DND-41 (cell line): ENCODE measurements around the gene ACCS.

Experiments
- ATAC-seq: fragments of 200-7000 bp; cut with Tn5 transposase; 3 replicates; pipeline ENCODE4 v1.9.1; 2021; ENCODE audit warnings: low read depth; ENCODE audit not compliant: insufficient read depth
- DNase-seq: peaks from one replicate; pipeline ENCODE4 v3.0.0-alpha.2; 2020
- H2AFZ ChIP-seq: 2 replicates; pipeline ENCODE4 v1.6.0; 2012; ENCODE audit warnings: low read depth, low read length
- H3K27ac ChIP-seq: 2 replicates; pipeline ENCODE4 v1.5.1; 2012; ENCODE audit warnings: low read length, inconsistent platforms
- H3K27me3 ChIP-seq: fragments of 200-600 bp; sonication (generic); 2 replicates; pipeline ENCODE4 v1.6.0; 2012; ENCODE audit warnings: low read length, mild to moderate bottlenecking, inconsistent platforms; ENCODE audit not compliant: insufficient read depth, poor library complexity
- H3K36me3 ChIP-seq: 2 replicates; pipeline ENCODE4 v1.5.1; 2012; ENCODE audit warnings: low read length, inconsistent platforms; ENCODE audit not compliant: insufficient read depth
- H3K4me1 ChIP-seq: 2 replicates; pipeline ENCODE4 v1.5.1; 2012; ENCODE audit warnings: mild to moderate bottlenecking, low read length; ENCODE audit not compliant: insufficient read depth
- H3K4me2 ChIP-seq: 2 replicates; pipeline ENCODE4 v1.6.0; 2012; ENCODE audit warnings: mild to moderate bottlenecking, moderate library complexity, low read length, inconsistent platforms; ENCODE audit not compliant: insufficient read depth
- H3K4me3 ChIP-seq, 2 experiments: fragments of 200-600 bp in 1 of 2; shearing (Covaris generic) in 1 of 2; 2 replicates each; pipeline ENCODE4 v1.5.1; 2012 to 2016; ENCODE audit warnings: inconsistent platforms in 2 of 2, low read length in 2 of 2, mild to moderate bottlenecking in 2 of 2, low read depth in 1 of 2, moderate library complexity in 1 of 2
- H3K79me2 ChIP-seq: 2 replicates; pipeline ENCODE4 v1.6.0; 2012; ENCODE audit warnings: low read length, inconsistent platforms; ENCODE audit not compliant: insufficient read depth
- H3K9ac ChIP-seq: 2 replicates; pipeline ENCODE4 v1.6.0; 2012; ENCODE audit warnings: low read depth, mild to moderate bottlenecking, inconsistent platforms, low read length, moderate library complexity
- H3K9me3 ChIP-seq: 2 replicates; pipeline ENCODE4 v1.5.1; 2012; ENCODE audit warnings: low read length, moderate library complexity, mild to moderate bottlenecking, inconsistent platforms; ENCODE audit not compliant: insufficient read depth, severe bottlenecking
- H4K20me1 ChIP-seq: 2 replicates; pipeline ENCODE4 v1.6.0; 2012; ENCODE audit warnings: low read length; ENCODE audit not compliant: insufficient read depth
- CTCF ChIP-seq: IDR thresholded peaks from 2 replicates; pipeline ENCODE4 v1.5.1; 2012; ENCODE audit warnings: borderline replicate concordance, low read length, moderate library complexity, mild to moderate bottlenecking; ENCODE audit not compliant: poor library complexity, severe bottlenecking; ENCODE audit errors: extremely low read depth
- EZH2 ChIP-seq: IDR thresholded peaks from 3 replicates; pipeline ENCODE4 v1.6.1; 2012; ENCODE audit warnings: borderline replicate concordance, low read depth, mild to moderate bottlenecking, moderate library complexity, low read length, inconsistent platforms; ENCODE audit not compliant: severe bottlenecking

Gene ACCS

DNA sequence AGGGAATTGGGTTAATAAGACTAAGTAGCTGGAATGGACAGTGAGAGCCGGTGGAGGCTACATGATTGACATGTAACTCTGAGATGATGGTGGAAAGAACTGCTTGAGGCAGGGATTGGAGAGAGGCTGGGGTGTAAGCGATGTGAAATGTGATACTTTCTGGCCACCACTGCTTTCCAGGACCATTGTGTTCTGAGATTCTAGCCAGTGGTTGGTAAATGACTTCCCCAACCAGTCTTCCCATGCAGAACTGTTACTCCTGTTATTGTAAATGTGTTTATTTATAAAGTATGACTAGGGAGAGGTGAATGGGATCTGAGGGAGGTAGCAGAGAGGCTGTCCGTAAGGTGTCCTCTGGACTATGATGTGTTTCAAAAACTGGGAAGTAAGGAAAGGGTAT, 47.5 kb downstream of the ACCS start:
- H3K79me2 ChIP-seq = no peaks in the 10 kb centered on the region
- H3K27ac ChIP-seq = no peak overlapping the region
- no peak overlapping the region for H3K4me3 ChIP-seq
- ATAC-seq (no peak), DNase-seq (no peak)
- peaks cover 53% of the 10 kb centered on the region for H3K36me3 ChIP-seq
- no peak overlapping the region for H2AFZ ChIP-seq
- H3K4me1 ChIP-seq = no peaks in the 10 kb centered on the region
- no peak for TF ChIP-seq CTCF
- TF ChIP-seq EZH2 = no peak
- no peak overlapping the region for H3K4me2 ChIP-seq
- no peak overlapping the region for H3K9ac ChIP-seq
- no peaks in the 10 kb centered on the region for H3K27me3 ChIP-seq
- H4K20me1 ChIP-seq = no peaks in the 10 kb centered on the region
- no peaks in the 10 kb centered on the region for H3K9me3 ChIP-seq

DNA sequence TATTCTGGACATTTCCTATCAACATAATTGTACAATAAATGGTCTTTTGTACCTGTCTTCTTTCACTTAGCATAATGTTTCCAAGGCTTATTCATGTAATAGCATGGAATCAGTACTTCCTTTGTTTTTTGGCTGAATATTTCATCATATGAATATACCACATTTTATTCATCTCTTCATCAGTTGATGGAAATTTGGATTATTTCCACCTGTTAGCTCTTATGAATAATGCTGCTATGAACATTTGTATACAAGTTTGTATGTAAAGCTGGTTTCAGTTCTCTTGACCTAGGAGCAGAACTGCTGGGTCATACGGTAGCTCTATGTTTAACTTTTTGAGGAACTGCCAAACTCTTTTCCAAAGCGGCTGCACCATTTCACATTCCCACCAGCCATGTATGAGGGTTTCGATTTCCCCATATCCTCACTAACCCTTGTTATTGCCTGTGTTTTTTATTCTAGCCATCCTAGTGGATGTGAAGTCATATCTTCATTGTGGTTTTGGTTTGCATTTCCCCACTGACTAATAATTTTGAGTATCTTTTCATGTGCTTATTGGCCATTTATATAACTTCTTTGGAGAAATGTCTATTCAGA, 50.3 kb downstream of the ACCS start:
- TF ChIP-seq CTCF = no peak
- no peak for TF ChIP-seq EZH2
- Histone ChIP-seq H3K27ac (no peak overlapping the region), H4K20me1 (no peaks in the 10 kb centered on the region), H3K4me3 (no peak overlapping the region), H3K79me2 (no peaks in the 10 kb centered on the region), H3K9ac (no peak overlapping the region), H3K4me1 (no peaks in the 10 kb centered on the region), H3K4me2 (no peak overlapping the region), H3K9me3 (no peaks in the 10 kb centered on the region), H3K27me3 (no peaks in the 10 kb centered on the region), H3K36me3 (peaks cover 47% of the 10 kb centered on the region), H2AFZ (no peak overlapping the region)
- no peak for ATAC-seq
- DNase-seq = no peak

- Histone ChIP-seq H3K36me3 (peaks cover 43% of the 10 kb centered on the region), H3K9me3 (no peaks in the 10 kb centered on the region), H3K4me2 (no peak overlapping the region), H3K4me3 (no peak overlapping the region), H3K27me3 (no peaks in the 10 kb centered on the region), H4K20me1 (no peaks in the 10 kb centered on the region), H3K9ac (no peak overlapping the region), H3K79me2 (no peaks in the 10 kb centered on the region), H2AFZ (no peak overlapping the region), H3K27ac (no peak overlapping the region), H3K4me1 (no peaks in the 10 kb centered on the region)
- ATAC-seq (no peak), DNase-seq (no peak)
- TF ChIP-seq EZH2 (no peak), CTCF (peak; percentile 33)
These were observed 54.1 kb downstream of the ACCS start for GRCh38 chr11:44120169-44120568.
